Heart left ventricle (tissue), 16 donors: ENCODE results near the gene ACTL7B. TPM values are rescaled to one million over a fixed set of nuclear protein-coding genes. Genes with fewer than 3 reads are reported as not detected.
"Not testable (repeated sequence)": the region's sequence is repeated elsewhere in the genome, so short reads cannot be mapped to it uniquely, and the experiment has no call there.

Experiments used
- ATAC-seq, 4 donors: fragments of 200-7000 bp; cut with Tn5 transposase; one replicate each; pipeline ENCODE4 v1.9.1; 2020 to 2022; ENCODE audit warnings: moderate library complexity in 4 of 4, mild to moderate bottlenecking in 3 of 4, moderate number of reproducible peaks in 1 of 4
- DNase-seq, 5 donors: peaks; one replicate each; pipeline ENCODE4 v3.0.0-alpha.2; 2020
- H3K27ac ChIP-seq, 12 donors: fragments of 200-600 bp; sonication (generic) in 4 of 12; one replicate each; pipeline versions ENCODE4 v1.5.0 to v1.8.0; 2016 to 2022; ENCODE audit warnings: mild to moderate bottlenecking in 2 of 12
- H3K27me3 ChIP-seq, 9 donors: fragments of 200-600 bp; sonication (generic) in 2 of 9; one replicate each; pipeline versions ENCODE4 v1.5.1 to v1.8.0; 2016 to 2022; ENCODE audit warnings: mild to moderate bottlenecking in 3 of 9
- H3K36me3 ChIP-seq, 9 donors: fragments of 200-600 bp; sonication (generic) in 2 of 9; one replicate each; pipeline versions ENCODE4 v1.5.0 to v1.8.0; 2018 to 2022; ENCODE audit warnings: mild to moderate bottlenecking in 2 of 9
- H3K4me1 ChIP-seq, 12 donors: fragments of 200-600 bp; sonication (generic) in 4 of 12; one replicate each; pipeline versions ENCODE4 v1.5.0 to v1.8.0; 2016 to 2022; ENCODE audit warnings: mild to moderate bottlenecking in 3 of 12
- H3K4me3 ChIP-seq, 12 donors: fragments of 200-600 bp; sonication (generic) in 4 of 12; one replicate each; pipeline versions ENCODE4 v1.5.0 to v1.8.0; 2017 to 2022; ENCODE audit warnings: mild to moderate bottlenecking in 9 of 12, moderate library complexity in 4 of 12
- H3K9me3 ChIP-seq, 12 donors: fragments of 200-600 bp; sonication (generic) in 4 of 12; one replicate each; pipeline versions ENCODE4 v1.5.0 to v1.8.0; 2016 to 2022; ENCODE audit warnings: mild to moderate bottlenecking in 1 of 12
- POLR2A ChIP-seq, 2 donors: fragments of 450-650 bp; IDR thresholded peaks; one replicate each; pipeline ENCODE4 v1.6.1; 2017; ENCODE audit warnings: antibody characterized with exemption in 2 of 2, mild to moderate bottlenecking in 2 of 2, moderate library complexity in 2 of 2
- WGBS, 4 donors: extraction: QIAGEN DNeasy Blood & Tissue Kit in 2 of 4; methylation state at CpG; one replicate each; pipeline versions ENCODE4 v1.1.5 to v1.1.7; 2013 to 2018; 5-methylcytosine and 5-hydroxymethylcytosine counted together
- intact Hi-C, 10 donors: fragments of 100-400 bp; cut with DNase I; formaldehyde crosslinking; loops; one replicate each; pipeline versions ENCODE4 v1.11.1 to v1.14.2; 2022
- polyA plus RNA-seq, 2 donors: library from polyadenylated mRNA; stranded (reverse); fragments of 200-250 nt; gene quantifications; one replicate each; pipeline ENCODE4 v1.2.3, GENCODE V29; 2013
- total RNA-seq, 9 donors: library from RNA; depleted of rRNA in 2 of 9; stranded (reverse); fragments of >200 nt in 2 of 9; fragmentation: NEBNext Ultra II Directional in 3 of 9; extraction: Animal tissue kit (Norgen Biotek cat#: 25700) in 3 of 9; gene quantifications; one replicate each; pipeline versions ENCODE4 v1.1.0 to v1.2.4, GENCODE V29; 2016 to 2023
- TF ChIP-seq, protein P1 (sequence below), 12 donors: fragments of 200-600 bp; sonication (generic) in 4 of 12; IDR thresholded peaks; one replicate each; pipeline versions ENCODE4 v1.5.0 to v1.8.0; 2018 to 2022; ENCODE audit warnings: antibody characterized with exemption in 12 of 12, mild to moderate bottlenecking in 5 of 12
- donor health status: ischemic (EF 13 %, LVEDD 7.1; RV severe dilation, severe dysfunction).
- donor health status: healthy with polysubstance abuse.
- donor health status: DM: no; HTN: yes; CAD: no.
- donor health status: DM: no; HTN: no; CAD: no.
- donor health status: ischemic (EF 25% LVEDD 6.9; RV normal size, moderate dysfunction).
- donor health status: ischemic (EF 25% LVEDD 5.7; RV mildly dilated, moderate dysfunction).
- donor health status: healthy.
- donor health status: DM: yes; HTN: yes; CAD: no.
- donor health status: ischemic (EF 35%, LVEDD 5.7; RV mildly dilated, moderate dysfunction).
- donor health status: nonischemic (EF 11% LVEDD 7.7; RV severe dilation, severe dysfunction).
- donor health status: DM: yes; HTN: yes; CAD: no.
- donor health status: PGD.
- donor health status: ischemic (EF 29% LVEDD 5.4; RV normal size, mild dysfunction).
- donor health status: nonischemic (EF 23%, LVEDD 6.1; RV moderate dilation, normal function).

ACTL7B gene
- total and polyA plus RNA-seq, 11 donors: not detected

DNA sequence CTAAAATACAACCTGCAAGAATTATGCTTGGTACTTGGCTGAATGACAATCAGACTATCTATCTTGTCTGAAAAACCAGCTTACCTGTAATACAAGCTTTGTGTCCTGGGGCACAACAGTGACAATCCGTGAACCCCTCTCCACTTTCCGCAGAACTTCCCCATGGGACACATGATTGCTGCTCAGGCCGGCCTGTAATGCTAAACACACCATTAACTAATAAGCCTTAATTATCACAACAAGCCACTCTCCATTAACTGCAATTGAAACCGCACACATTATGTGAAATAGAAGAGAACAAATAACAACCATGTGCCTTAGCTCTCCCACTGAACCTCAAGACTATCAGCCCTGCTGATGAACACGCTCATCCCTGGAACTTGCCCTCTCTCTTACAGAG lies 44.4 kb upstream of the ACTL7B start:
- DNase-seq (no peak), ATAC-seq (no peak)
- peaks cover 0 to 98% (median 96%) of the 10 kb centered on the region in 9 donors for H3K36me3 ChIP-seq
- TF ChIP-seq, protein P1, sequence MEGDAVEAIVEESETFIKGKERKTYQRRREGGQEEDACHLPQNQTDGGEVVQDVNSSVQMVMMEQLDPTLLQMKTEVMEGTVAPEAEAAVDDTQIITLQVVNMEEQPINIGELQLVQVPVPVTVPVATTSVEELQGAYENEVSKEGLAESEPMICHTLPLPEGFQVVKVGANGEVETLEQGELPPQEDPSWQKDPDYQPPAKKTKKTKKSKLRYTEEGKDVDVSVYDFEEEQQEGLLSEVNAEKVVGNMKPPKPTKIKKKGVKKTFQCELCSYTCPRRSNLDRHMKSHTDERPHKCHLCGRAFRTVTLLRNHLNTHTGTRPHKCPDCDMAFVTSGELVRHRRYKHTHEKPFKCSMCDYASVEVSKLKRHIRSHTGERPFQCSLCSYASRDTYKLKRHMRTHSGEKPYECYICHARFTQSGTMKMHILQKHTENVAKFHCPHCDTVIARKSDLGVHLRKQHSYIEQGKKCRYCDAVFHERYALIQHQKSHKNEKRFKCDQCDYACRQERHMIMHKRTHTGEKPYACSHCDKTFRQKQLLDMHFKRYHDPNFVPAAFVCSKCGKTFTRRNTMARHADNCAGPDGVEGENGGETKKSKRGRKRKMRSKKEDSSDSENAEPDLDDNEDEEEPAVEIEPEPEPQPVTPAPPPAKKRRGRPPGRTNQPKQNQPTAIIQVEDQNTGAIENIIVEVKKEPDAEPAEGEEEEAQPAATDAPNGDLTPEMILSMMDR (IDR thresholded peaks at IDR 0.05): no peak
- no peak for TF ChIP-seq POLR2A (IDR thresholded peaks at IDR 0.05)
- no peak overlapping the region for H3K4me3 ChIP-seq
- intact Hi-C loops: no loop called here
- no peaks in the 10 kb centered on the region for H3K4me1 ChIP-seq
- 92 to 97% (median 95%) methylated on average over 5 of the region's 5 CpGs for WGBS, 4 donors
- H3K27ac ChIP-seq: no peak overlapping the region
- no peaks in the 10 kb centered on the region for H3K27me3 ChIP-seq
- H3K9me3 ChIP-seq: no peaks in the 10 kb centered on the region

DNA sequence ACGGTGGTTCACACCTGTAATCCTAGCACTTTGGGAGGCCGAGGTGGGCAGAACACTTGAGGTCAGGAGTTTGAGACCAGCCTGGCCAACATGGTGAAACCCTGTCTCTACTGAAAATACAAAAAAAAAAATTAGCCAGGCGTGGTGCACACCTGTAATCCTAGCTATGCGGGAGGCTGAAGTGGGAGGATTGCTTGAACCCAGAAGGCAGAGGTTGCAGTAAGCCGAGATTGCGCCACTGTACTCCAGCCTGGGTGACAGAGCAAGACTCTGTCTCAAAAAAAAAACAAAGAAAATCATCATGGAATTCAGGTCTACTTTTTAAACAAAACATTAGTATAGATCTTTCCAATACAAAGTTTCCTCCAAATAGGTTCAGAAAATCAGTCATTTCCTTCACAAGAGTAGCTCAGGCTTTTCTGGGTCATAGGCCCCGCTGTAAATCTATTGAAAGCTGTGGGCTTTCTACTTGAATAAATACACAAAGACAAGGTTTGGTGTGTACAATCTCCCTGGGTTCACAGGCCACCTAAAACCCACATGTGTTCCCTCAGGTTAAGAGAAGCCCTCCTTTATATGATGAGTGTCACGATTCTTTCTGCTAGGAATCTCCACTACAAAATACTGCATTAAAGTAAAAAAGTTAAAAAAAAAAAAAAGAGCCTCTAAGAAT lies 43.4 kb upstream of the ACTL7B start:
- peaks cover 0 to 98% (median 96%) of the 10 kb centered on the region in 9 donors for H3K36me3 ChIP-seq
- DNase-seq, H3K4me3 ChIP-seq, H3K27me3 ChIP-seq, H3K27ac ChIP-seq, H3K4me1 ChIP-seq, ATAC-seq, H3K9me3 ChIP-seq: not testable (repeated sequence)
- 95 to 97% (median 96%) methylated on average over 8 of the region's 8 CpGs for WGBS, 4 donors
- intact Hi-C loops: loop anchor here in 1 of 10 donors (10.0 kb wide), 1 partner anchor 426 kb away; the partner anchor contains the start of gene EPB41L4B

DNA sequence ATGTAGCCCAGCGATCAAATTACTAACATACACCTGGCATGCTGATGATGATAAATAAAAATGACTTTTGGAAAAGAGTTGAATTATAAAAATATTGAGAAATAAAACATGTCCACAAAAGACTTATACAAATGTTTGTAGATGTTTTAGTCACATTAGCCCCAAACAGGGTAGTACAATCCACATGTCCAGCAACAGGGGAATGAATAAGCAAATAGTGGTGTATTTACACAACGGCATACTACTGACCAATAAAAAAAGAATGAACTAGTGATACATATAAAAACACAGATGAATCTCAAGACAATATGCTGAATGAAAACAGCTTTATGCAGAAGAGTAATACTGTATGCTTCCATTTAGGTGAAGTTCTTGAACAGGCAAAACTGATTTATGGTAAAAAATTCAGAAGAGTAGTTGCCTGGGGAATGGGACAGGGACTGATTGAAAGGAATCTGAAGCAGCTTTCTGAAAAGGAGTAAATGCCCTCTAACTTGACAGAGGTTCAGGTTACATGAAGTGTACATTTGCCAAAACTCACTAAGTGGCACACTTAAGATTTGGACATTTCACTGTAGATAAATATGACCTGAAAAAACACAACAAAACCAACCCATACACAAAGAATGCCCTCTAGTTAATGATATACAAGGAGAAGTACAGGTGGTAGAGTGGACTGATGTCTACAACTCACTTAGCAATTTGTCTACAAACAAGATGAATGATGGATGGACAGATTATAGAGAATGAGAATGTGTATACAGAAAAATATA lies 41.7 kb upstream of the ACTL7B start:
- Histone ChIP-seq H3K36me3 (peaks cover 0 to 98% (median 97%) of the 10 kb centered on the region in 9 donors), H3K4me3 (no peak overlapping the region), H3K27ac (no peak overlapping the region), H3K27me3 (no peaks in the 10 kb centered on the region), H3K4me1 (no peaks in the 10 kb centered on the region), H3K9me3 (no peaks in the 10 kb centered on the region)
- intact Hi-C loops: loop anchor here in 1 of 10 donors (10.0 kb wide), 1 partner anchor 427 kb away; the partner anchor contains the start of gene EPB41L4B
- TF ChIP-seq POLR2A (IDR thresholded peaks at IDR 0.05): no peak
- TF ChIP-seq, protein P1 (IDR thresholded peaks at IDR 0.05): no peak
- DNase-seq (no peak), ATAC-seq (no peak)
- WGBS, 4 donors: 93 to 99% (median 97%) methylated on average over 2 of the region's 2 CpGs

DNA sequence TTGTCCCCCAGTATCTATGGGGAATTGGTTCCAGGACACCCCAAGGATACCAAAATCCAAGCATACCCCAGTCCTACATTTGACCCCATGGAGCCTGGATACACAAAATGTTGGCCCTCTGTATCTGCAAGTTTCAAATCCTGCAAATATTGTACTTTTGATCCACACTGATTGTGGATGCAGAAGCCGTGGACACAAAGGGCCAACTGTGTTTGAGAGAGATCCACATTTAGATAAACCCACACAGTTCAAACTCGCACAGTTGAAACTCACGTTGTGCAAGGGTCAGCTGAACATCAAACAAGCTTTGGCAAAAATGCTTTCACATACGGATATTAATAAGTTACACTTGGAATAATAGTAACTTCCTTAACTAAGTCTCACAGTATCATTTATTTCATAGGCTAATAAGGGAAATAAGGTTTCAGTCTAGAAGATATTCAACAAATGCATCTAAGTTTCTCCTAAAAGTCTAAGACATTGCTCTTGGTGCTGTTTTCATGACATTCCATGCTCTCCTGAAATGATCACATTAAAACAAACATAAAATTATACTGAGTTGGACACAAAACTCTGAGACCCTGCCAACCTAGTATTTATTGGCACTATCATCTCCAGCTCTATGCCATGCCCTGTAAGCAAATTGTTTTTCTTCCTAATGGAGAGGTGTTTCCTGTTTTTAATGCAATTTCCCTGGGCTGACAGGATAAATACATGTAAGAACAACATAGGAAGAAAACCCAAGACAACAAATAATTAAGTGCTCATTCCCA lies 38.6 kb upstream of the ACTL7B start:
- no peak for DNase-seq
- no peak for ATAC-seq
- WGBS, 4 donors: 89 to 94% (median 93%) methylated on average over 4 of the region's 4 CpGs
- H3K9me3 ChIP-seq: no peaks in the 10 kb centered on the region
- H3K27ac ChIP-seq: no peak overlapping the region
- intact Hi-C loops: loop anchor here in 1 of 10 donors (10.0 kb wide), 1 partner anchor 430 kb away; the partner anchor contains the start of gene EPB41L4B
- no peak overlapping the region for H3K4me3 ChIP-seq
- H3K36me3 ChIP-seq: peaks cover 0 to 100% (median 98%) of the 10 kb centered on the region in 9 donors
- H3K27me3 ChIP-seq: no peaks in the 10 kb centered on the region
- TF ChIP-seq POLR2A (IDR thresholded peaks at IDR 0.05): no peak
- TF ChIP-seq, protein P1 (IDR thresholded peaks at IDR 0.05): no peak
- H3K4me1 ChIP-seq: peaks cover 0 to 9% (median 0%) of the 10 kb centered on the region in 12 donors
